OCI-LY7 (cell line): ENCODE results near the gene SETD4. TPM values are rescaled to one million over a fixed set of nuclear protein-coding genes. Genes with fewer than 3 reads are reported as not detected.
"Not testable (repeated sequence)": the region's sequence is repeated elsewhere in the genome, so short reads cannot be mapped to it uniquely, and the experiment has no call there.

Experiments used
- BruUV-seq: library from RNA; stranded (reverse); fragments of 400-500 nt; replicated peaks from 2 replicates; lab custom pipeline; 2021; lab: Mats Ljungman, UMichigan
- CTCF ChIA-PET: fragments of 300-600 bp; sonication (Branson Sonifier 250); formaldehyde crosslinking; loops from one replicate; lab custom pipeline; 2022; ENCODE audit warnings: antibody characterized with exemption; ENCODE audit not compliant: unreplicated experiment; lab: Charles Lee
- POLR2A ChIA-PET: fragments of 300-600 bp; sonication (Branson Sonifier 250); formaldehyde crosslinking; loops from one replicate; lab custom pipeline; 2022; ENCODE audit warnings: antibody characterized with exemption; lab: Charles Lee
- DNase-seq: peaks from one replicate; pipeline ENCODE4 v3.0.0-alpha.2; 2015; ENCODE audit warnings: low spot score
- H2AFZ ChIP-seq: fragments of 200-600 bp; sonication (generic), shearing (Covaris generic); 2 replicates; pipeline ENCODE4 v1.6.1; 2014; ENCODE audit warnings: mild to moderate bottlenecking, antibody characterized with exemption, low read length, moderate library complexity
- H3K27ac ChIP-seq: fragments of 200-600 bp; sonication (generic); 2 replicates; pipeline ENCODE4 v1.5.1; 2014; ENCODE audit warnings: mixed run types, low read depth, mild to moderate bottlenecking, moderate library complexity, low read length, inconsistent platforms; ENCODE audit not compliant: poor library complexity, severe bottlenecking
- H3K36me3 ChIP-seq: fragments of 200-600 bp; sonication (generic); 2 replicates; pipeline ENCODE4 v1.6.1; 2014; ENCODE audit warnings: mild to moderate bottlenecking, antibody characterized with exemption, low read length, moderate library complexity, mixed read lengths; ENCODE audit not compliant: insufficient read depth
- H3K4me1 ChIP-seq: fragments of 200-600 bp; sonication (generic); 2 replicates; pipeline ENCODE4 v1.5.1; 2014; ENCODE audit warnings: mild to moderate bottlenecking, low read length; ENCODE audit not compliant: insufficient read depth, poor library complexity, severe bottlenecking
- H3K4me2 ChIP-seq: fragments of 200-600 bp; sonication (generic); 2 replicates; pipeline ENCODE4 v1.6.1; 2014; ENCODE audit warnings: mild to moderate bottlenecking, low read length
- H3K4me3 ChIP-seq: fragments of 200-600 bp; sonication (generic); 2 replicates; pipeline ENCODE4 v1.5.1; 2014; ENCODE audit warnings: mild to moderate bottlenecking, low read depth, low read length; ENCODE audit not compliant: poor library complexity, severe bottlenecking
- H3K79me2 ChIP-seq: fragments of 200-600 bp; sonication (generic); 2 replicates; pipeline ENCODE4 v1.6.1; 2016; ENCODE audit warnings: low read depth, mild to moderate bottlenecking, low read length, moderate library complexity, mixed read lengths; ENCODE audit not compliant: insufficient read depth
- H3K9me2 ChIP-seq: fragments of 200-600 bp; sonication (generic); 2 replicates; pipeline ENCODE4 v1.6.1; 2016; ENCODE audit warnings: mild to moderate bottlenecking, low read length, mixed read lengths; ENCODE audit not compliant: insufficient read depth
- H3K9me3 ChIP-seq: fragments of 200-600 bp; sonication (generic); 2 replicates; pipeline ENCODE4 v1.6.1; 2014; ENCODE audit warnings: mild to moderate bottlenecking, mixed run types, low read length, mixed read lengths
- H4K20me1 ChIP-seq: fragments of 200-600 bp; sonication (generic); 2 replicates; pipeline ENCODE4 v1.6.1; 2014; ENCODE audit warnings: mild to moderate bottlenecking, antibody characterized with exemption, low read length, moderate library complexity, mixed read lengths; ENCODE audit not compliant: insufficient read depth
- CTCF ChIP-seq: fragments of 200-600 bp; sonication (generic); conservative IDR thresholded peaks from 2 replicates; pipeline ENCODE4 v1.5.1; 2014; ENCODE audit warnings: mild to moderate bottlenecking, antibody characterized with exemption, low read length, moderate library complexity, mixed read lengths
- EZH2phosphoT487 ChIP-seq: fragments of 200-600 bp; sonication (generic); IDR thresholded peaks from 2 replicates; pipeline ENCODE4 v1.6.1; 2018; ENCODE audit warnings: low read depth, borderline replicate concordance, mild to moderate bottlenecking, mixed run types, antibody characterized with exemption, low read length, moderate library complexity, mixed read lengths
- intact Hi-C: fragments of 100-400 bp; cut with micrococcal nuclease; formaldehyde crosslinking; loops from one replicate; pipeline ENCODE4 v1.10.0; 2022; ENCODE audit not compliant: unreplicated experiment
- total RNA-seq, 2 experiments: library from RNA; depleted of rRNA in 1 of 2; stranded (reverse); fragments of >200 nt in 1 of 2; shearing (Covaris generic) in 1 of 2; gene quantifications; 2 replicates each; pipeline ENCODE4 v1.2.3, GENCODE V29; 2014 to 2022

SETD4 gene
- total RNA-seq, 2 experiments from 2014 or later = 19.1 to 28.1 TPM

- DNase-seq = no peak
- Histone ChIP-seq H4K20me1 (no peaks in the 10 kb centered on the region), H3K36me3 (no peaks in the 10 kb centered on the region), H3K4me2 (no peak overlapping the region), H3K27ac (no peak overlapping the region), H3K79me2 (no peaks in the 10 kb centered on the region), H3K4me3 (no peak overlapping the region), H3K9me3 (peaks cover 5% of the 10 kb centered on the region; the same call in 1 of the 2 replicates), H3K9me2 (no peaks in the 10 kb centered on the region), H2AFZ (no peak overlapping the region), H3K4me1 (peaks cover 4% of the 10 kb centered on the region)
- BruUV-seq = no TSS peak
- intact Hi-C loops = no loop called here
- no peak for TF ChIP-seq CTCF
- no peak for TF ChIP-seq EZH2phosphoT487
- CTCF ChIA-PET = no interaction called here
- POLR2A ChIA-PET = interaction anchor here (0.5 to 1.2 kb wide), 7 partner anchors 13 to 1767 kb away, joined by 3 to 7 read pairs (median 3); partner anchors contain the start of gene SETD4
Observed at GRCh38 chr21:36100971-36101641, 40.8 kb upstream of the SETD4 start.

GRCh38 chr21:36099695-36100211 lies 39.4 kb upstream of the SETD4 start:
- H3K4me2 ChIP-seq, H3K79me2 ChIP-seq, H3K9me2 ChIP-seq, BruUV-seq, H3K4me3 ChIP-seq, H3K27ac ChIP-seq, intact Hi-C loops, H3K4me1 ChIP-seq, H2AFZ ChIP-seq, H3K9me3 ChIP-seq, H4K20me1 ChIP-seq, CTCF ChIA-PET, DNase-seq, H3K36me3 ChIP-seq: not testable (repeated sequence)
- POLR2A ChIA-PET = interaction anchor here (1.2 kb wide), 1 partner anchor 12 kb away, joined by 3 read pairs; no protein-coding TSS in a partner anchor

DNA sequence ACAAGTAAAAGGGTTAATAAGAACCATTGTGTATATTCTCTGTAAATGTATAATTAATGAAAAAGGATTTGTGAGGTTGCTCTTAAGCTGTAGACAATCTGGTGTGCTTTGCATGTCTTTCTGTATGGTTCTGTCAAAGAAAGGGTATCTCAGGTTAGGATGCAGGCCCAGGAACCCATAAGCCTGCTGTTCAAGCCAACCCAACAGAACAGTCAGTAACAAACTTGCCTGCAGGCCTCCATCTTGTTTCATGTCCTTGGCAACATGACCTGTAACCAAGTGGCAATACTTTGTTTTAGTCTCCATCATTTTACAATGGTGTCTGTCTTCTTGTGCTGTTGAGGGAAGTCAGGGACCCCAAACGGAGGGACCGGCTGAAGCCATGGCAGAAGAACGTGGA lies 38.7 kb upstream of the SETD4 start:
- no TSS peak for BruUV-seq
- Histone ChIP-seq H3K36me3 (no peaks in the 10 kb centered on the region), H3K9me3 (peaks cover 7% of the 10 kb centered on the region), H4K20me1 (no peaks in the 10 kb centered on the region), H3K4me3 (no peak overlapping the region), H3K4me2 (no peak overlapping the region), H3K9me2 (no peaks in the 10 kb centered on the region), H3K27ac (no peak overlapping the region), H3K4me1 (peaks cover 4% of the 10 kb centered on the region), H2AFZ (no peak overlapping the region), H3K79me2 (no peaks in the 10 kb centered on the region)
- ChIA-PET POLR2A (no interaction called here), CTCF (no interaction called here)
- TF ChIP-seq CTCF (no peak), EZH2phosphoT487 (no peak)
- intact Hi-C loops = no loop called here
- no peak for DNase-seq
